ENCODE measurements around the gene ABCA4. TPM values are rescaled to one million over a fixed set of nuclear protein-coding genes. Genes with fewer than 3 reads are reported as not detected.

ABCA4 gene
- total RNA-seq, 1 experiment from 2014 or later = 0.09 TPM

- TF ChIP-seq RELA (CRISPR knock-in tag; IDR thresholded peaks at IDR 0.05; ENCODE audit: borderline replicate concordance) = no peak
Measured at GRCh38 chr1:94132111-94132510, 11.2 kb upstream of the ABCA4 start (continued).

GRCh38 chr1:94130851-94131595 is 10.1 kb upstream of the ABCA4 start:
- H3K4me3 Mint-ChIP-seq = no peak overlapping the region
- H3K36me3 Mint-ChIP-seq = peaks cover 16% of the 10 kb centered on the region
- no peak overlapping the region for H3K27ac Mint-ChIP-seq
- peaks cover 8% of the 10 kb centered on the region for H3K4me1 Mint-ChIP-seq
- ATAC-seq (no peak), DNase-seq (ENCODE audit: low spot score) (no peak)
- peaks cover 24% of the 10 kb centered on the region for H3K9me3 Mint-ChIP-seq
- POLR2A ChIA-PET = no interaction called here
- CTCF ChIA-PET = no interaction called here
- peaks cover 3% of the 10 kb centered on the region; the same call in 1 of the 2 replicates for H3K27me3 Mint-ChIP-seq (ENCODE audit: low read depth)
- TF ChIP-seq JAZF1 (CRISPR knock-in tag; IDR thresholded peaks at IDR 0.05) = no peak
- no peak for TF ChIP-seq ZNF317 (CRISPR knock-in tag; IDR thresholded peaks at IDR 0.05; ENCODE audit: borderline replicate concordance, low read depth)
- TF ChIP-seq RORB (CRISPR knock-in tag; IDR thresholded peaks at IDR 0.05) = no peak
- TF ChIP-seq ZNF263 (CRISPR knock-in tag; IDR thresholded peaks at IDR 0.05; ENCODE audit: low read depth) = no peak
- TF ChIP-seq TCF7 (CRISPR knock-in tag; IDR thresholded peaks at IDR 0.05; ENCODE audit: low read depth) = no peak
- no peak for TF ChIP-seq ESRRA (CRISPR knock-in tag; IDR thresholded peaks at IDR 0.05; ENCODE audit: borderline replicate concordance)
- TF ChIP-seq RELA (CRISPR knock-in tag; IDR thresholded peaks at IDR 0.05; ENCODE audit: borderline replicate concordance) = no peak
- TF ChIP-seq NFATC4 (CRISPR knock-in tag; IDR thresholded peaks at IDR 0.05) = no peak
- TF ChIP-seq ZNF138 (CRISPR knock-in tag; conservative IDR thresholded peaks at IDR 0.05) = no peak
- TF ChIP-seq CBFB (CRISPR knock-in tag; IDR thresholded peaks at IDR 0.05; ENCODE audit: low read depth) = no peak
- TF ChIP-seq ZNF423 (CRISPR knock-in tag; IDR thresholded peaks at IDR 0.05) = no peak
- TF ChIP-seq ERG (CRISPR knock-in tag; IDR thresholded peaks at IDR 0.05) = no peak
- TF ChIP-seq CREM (CRISPR knock-in tag; IDR thresholded peaks at IDR 0.05) = no peak
- TF ChIP-seq ZNF396 (CRISPR knock-in tag; IDR thresholded peaks at IDR 0.05; ENCODE audit: borderline replicate concordance) = no peak
- TF ChIP-seq FOXJ3 (CRISPR knock-in tag; IDR thresholded peaks at IDR 0.05; ENCODE audit: borderline replicate concordance) = no peak
- TF ChIP-seq NFYB (CRISPR knock-in tag; conservative IDR thresholded peaks at IDR 0.05; ENCODE audit: low read depth) = no peak
- TF ChIP-seq STAT6 (CRISPR knock-in tag; conservative IDR thresholded peaks at IDR 0.05; ENCODE audit: low read depth) = no peak
- no peak for TF ChIP-seq SMAD4 (CRISPR knock-in tag; IDR thresholded peaks at IDR 0.05)
- no peak for TF ChIP-seq ZNF532 (CRISPR knock-in tag; IDR thresholded peaks at IDR 0.05; ENCODE audit: borderline replicate concordance)

All from WTC11 (cell line).